B cell (primary cell): Measurements from ENCODE around the gene DNAI1. TPM values are rescaled to one million over a fixed set of nuclear protein-coding genes. Genes with fewer than 3 reads are reported as not detected.

ENCODE experiments used
- ATAC-seq: fragments of 200-7000 bp; cut with Tn5 transposase; one replicate; pipeline ENCODE4 v1.10.0; 2021; ENCODE audit warnings: low read depth, mild to moderate bottlenecking, moderate number of reproducible peaks, moderate library complexity
- CTCF ChIA-PET: fragments of 350-600 bp; sonication (Branson Sonifier 250); formaldehyde crosslinking; loops from one replicate; lab custom pipeline; 2021; ENCODE audit warnings: antibody characterized with exemption, inconsistent platforms; lab: Charles Lee
- POLR2A ChIA-PET: fragments of 350-600 bp; sonication (Branson Sonifier 250); formaldehyde crosslinking; loops from one replicate; lab custom pipeline; 2021; ENCODE audit warnings: antibody characterized with exemption; lab: Charles Lee
- DNase-seq: peaks from one replicate; pipeline ENCODE4 v3.0.0; 2013
- H2AFZ ChIP-seq: 2 replicates; pipeline ENCODE4 v1.6.1; 2012; ENCODE audit warnings: mild to moderate bottlenecking, low read depth, low read length; ENCODE audit not compliant: insufficient read depth, poor library complexity, severe bottlenecking
- H3K27ac ChIP-seq, 2 donors: 1 replicate in 1 of 2; 2 replicates in 1 of 2; pipeline ENCODE4 v1.5.1; 2012 to 2013; ENCODE audit warnings: low read length in 2 of 2, mild to moderate bottlenecking in 2 of 2, moderate library complexity in 1 of 2
- H3K27me3 ChIP-seq, 4 experiments: fragments of 200-600 bp in 1 of 4; sonication (generic) in 1 of 4; replicated peaks in 1 of 4; 1 replicate in 2 of 4; 2 replicates in 2 of 4; pipeline versions ENCODE4 v1.6.1 to v1.7.0; 2013 to 2016; ENCODE audit warnings: low read length in 3 of 4, mild to moderate bottlenecking in 2 of 4, mixed read lengths in 1 of 4, moderate library complexity in 1 of 4; ENCODE audit not compliant: insufficient read depth in 4 of 4, control insufficient read depth in 3 of 4; ENCODE audit errors: control extremely low read depth in 1 of 4
- H3K36me3 ChIP-seq, 2 experiments: replicated peaks in 1 of 2; 1 replicate in 1 of 2; 2 replicates in 1 of 2; pipeline versions ENCODE4 v1.6.1 to v1.7.1; 2013; ENCODE audit warnings: low read length in 1 of 2; ENCODE audit not compliant: insufficient read depth in 2 of 2, control insufficient read depth in 1 of 2; ENCODE audit errors: control extremely low read depth in 1 of 2, extremely low read depth in 1 of 2
- H3K4me1 ChIP-seq, 2 donors: fragments of 200-600 bp in 1 of 2; sonication (generic) in 1 of 2; 1 replicate in 1 of 2; 2 replicates in 1 of 2; pipeline versions ENCODE4 v1.5.1 to v1.6.1; 2013 to 2017; ENCODE audit warnings: low read length in 2 of 2; ENCODE audit not compliant: control insufficient read depth in 2 of 2, insufficient read depth in 2 of 2
- H3K4me2 ChIP-seq: replicated peaks from 2 replicates; pipeline ENCODE3; 2012; ENCODE audit warnings: mild to moderate bottlenecking, low read depth, low read length; ENCODE audit not compliant: poor library complexity, severe bottlenecking
- H3K4me3 ChIP-seq, 5 experiments: fragments of 200-600 bp in 1 of 5; sonication (generic) in 1 of 5; 1 replicate in 3 of 5; 2 replicates in 2 of 5; pipeline versions ENCODE4 v1.5.1 to v1.7.0; 2011 to 2016; ENCODE audit warnings: low read length in 4 of 5, mild to moderate bottlenecking in 4 of 5, low read depth in 2 of 5, control low read depth in 1 of 5, moderate library complexity in 1 of 5; ENCODE audit not compliant: insufficient read depth in 1 of 5; ENCODE audit errors: control extremely low read depth in 1 of 5, extremely low read depth in 1 of 5
- H3K79me2 ChIP-seq: fragments of 200-600 bp; sonication (generic); one replicate; pipeline ENCODE4 v1.6.0; 2016; ENCODE audit warnings: low read length; ENCODE audit not compliant: control insufficient read depth, insufficient read depth
- H3K9ac ChIP-seq: fragments of 200-600 bp; sonication (generic); 2 replicates; pipeline ENCODE4 v1.6.1; 2017; ENCODE audit warnings: mild to moderate bottlenecking, low read length, moderate library complexity
- H3K9me3 ChIP-seq, 3 donors: one replicate each; pipeline versions ENCODE4 v1.6.1 to v1.7.1; 2013; ENCODE audit warnings: low read length in 2 of 3; ENCODE audit not compliant: control insufficient read depth in 2 of 3, insufficient read depth in 1 of 3; ENCODE audit errors: control extremely low read depth in 1 of 3
- H4K20me1 ChIP-seq: 2 replicates; pipeline ENCODE4 v1.6.0; 2012; ENCODE audit warnings: mild to moderate bottlenecking, low read length; ENCODE audit not compliant: insufficient read depth, control insufficient read depth, poor library complexity, severe bottlenecking
- H3K27ac Mint-ChIP-seq: one replicate; pipeline ENCODE4 v1.8.0; 2021; ENCODE audit warnings: mixed read lengths
- H3K27me3 Mint-ChIP-seq: one replicate; pipeline ENCODE4 v1.8.0; 2021; ENCODE audit warnings: mixed read lengths
- H3K4me1 Mint-ChIP-seq: one replicate; pipeline ENCODE4 v1.8.0; 2021; ENCODE audit warnings: mixed read lengths
- H3K4me3 Mint-ChIP-seq: one replicate; pipeline ENCODE4 v1.8.0; 2021; ENCODE audit warnings: mixed read lengths
- H3K9me3 Mint-ChIP-seq: one replicate; pipeline ENCODE4 v1.8.0; 2022; ENCODE audit warnings: mixed read lengths; ENCODE audit not compliant: insufficient read depth
- CTCF ChIP-seq: fragments of 200-600 bp; IDR thresholded peaks from one replicate; pipeline ENCODE4 v1.8.0; 2022; ENCODE audit warnings: antibody characterized with exemption, mild to moderate bottlenecking
- EZH2 ChIP-seq: IDR thresholded peaks from 2 replicates; pipeline ENCODE4 v1.6.1; 2012; ENCODE audit warnings: borderline replicate concordance, low read depth, mild to moderate bottlenecking, moderate library complexity, low read length; ENCODE audit not compliant: insufficient read depth, poor library complexity, severe bottlenecking
- WGBS: methylation state at CpG from one replicate; pipeline ENCODE4 v1.1.5; 2013; ENCODE audit warnings: missing lambda C conversion rate; ENCODE audit not compliant: insufficient coverage; 5-methylcytosine and 5-hydroxymethylcytosine counted together
- intact Hi-C: fragments of 100-400 bp; cut with micrococcal nuclease; formaldehyde crosslinking; loops from one replicate; pipeline ENCODE4 v1.10.0; 2022
- polyA plus RNA-seq: library from polyadenylated mRNA; depleted of rRNA; stranded (reverse); fragments of >200 nt; gene quantifications from 2 replicates; pipeline ENCODE4 v1.2.3, GENCODE V29; 2012
- total RNA-seq, 2 donors: library from RNA; stranded (reverse); fragments of 120-200 nt in 1 of 2; gene quantifications; 1 replicate in 1 of 2; 2 replicates in 1 of 2; pipeline versions ENCODE4 v1.2.3 to v1.2.4, GENCODE V29; 2013 to 2022

Gene DNAI1
- total and polyA plus RNA-seq, 2 donors (not counting 1 experiment from before 2014, with no cell fraction given): not detected

- no peak for DNase-seq
- H3K27ac Mint-ChIP-seq: no peak overlapping the region
- peaks cover 27% of the 10 kb centered on the region for H3K27me3 Mint-ChIP-seq
- no peak for ATAC-seq
- Histone ChIP-seq H3K36me3 (no peaks in the 10 kb centered on the region), H3K9me3 (peaks cover 0 to 3% (median 0%) of the 10 kb centered on the region in 3 donors), H3K27me3 (peaks cover 0 to 13% (median 6%) of the 10 kb centered on the region in 4 experiments), H3K9ac (no peak overlapping the region), H4K20me1 (no peaks in the 10 kb centered on the region), H3K79me2 (no peaks in the 10 kb centered on the region), H3K4me3 (no peak overlapping the region), H2AFZ (no peak overlapping the region), H3K4me1 (no peaks in the 10 kb centered on the region), H3K27ac (no peak overlapping the region), H3K4me2 (no peak overlapping the region)
- no peak overlapping the region for H3K4me3 Mint-ChIP-seq
- ChIA-PET POLR2A (no interaction called here), CTCF (interaction anchor here (0.7 to 2.9 kb wide), 2 partner anchors 16 to 81 kb away, joined by 4 to 8 read pairs; no protein-coding TSS in a partner anchor)
- TF ChIP-seq CTCF: no peak
- no peak for TF ChIP-seq EZH2
- intact Hi-C loops: no loop called here
- no peaks in the 10 kb centered on the region for H3K9me3 Mint-ChIP-seq
- H3K4me1 Mint-ChIP-seq: no peaks in the 10 kb centered on the region
Measured at GRCh38 chr9:34484678-34485077, 26.1 kb downstream of the DNAI1 start.

- CTCF ChIA-PET: interaction anchor here (0.9 to 2.9 kb wide), 2 partner anchors 10 to 15 kb away, joined by 3 to 8 read pairs; no protein-coding TSS in a partner anchor
- Mint-ChIP-seq H3K4me3 (no peak overlapping the region), H3K27ac (no peak overlapping the region), H3K9me3 (no peaks in the 10 kb centered on the region), H3K4me1 (no peaks in the 10 kb centered on the region), H3K27me3 (peaks cover 34% of the 10 kb centered on the region)
- Histone ChIP-seq H4K20me1 (no peaks in the 10 kb centered on the region), H3K27ac (no peak overlapping the region), H3K9ac (no peak overlapping the region), H3K27me3 (peaks cover 0 to 19% (median 6%) of the 10 kb centered on the region in 4 experiments), H3K4me2 (no peak overlapping the region), H3K36me3 (no peaks in the 10 kb centered on the region), H3K79me2 (no peaks in the 10 kb centered on the region), H3K9me3 (peaks cover 0 to 3% (median 0%) of the 10 kb centered on the region in 3 donors), H3K4me3 (no peak overlapping the region), H2AFZ (no peak overlapping the region), H3K4me1 (no peaks in the 10 kb centered on the region)
- no peak for TF ChIP-seq EZH2
- no peak for TF ChIP-seq CTCF
- DNase-seq: no peak
- intact Hi-C loops: no loop called here
- no peak for ATAC-seq
- 83% methylated on average over 2 of the region's 6 CpGs for WGBS
- POLR2A ChIA-PET: no interaction called here
Measured at GRCh38 chr9:34485822-34486221, 27.2 kb downstream of the DNAI1 start.
